ENCODE results near the gene CRYZ.

DNA sequence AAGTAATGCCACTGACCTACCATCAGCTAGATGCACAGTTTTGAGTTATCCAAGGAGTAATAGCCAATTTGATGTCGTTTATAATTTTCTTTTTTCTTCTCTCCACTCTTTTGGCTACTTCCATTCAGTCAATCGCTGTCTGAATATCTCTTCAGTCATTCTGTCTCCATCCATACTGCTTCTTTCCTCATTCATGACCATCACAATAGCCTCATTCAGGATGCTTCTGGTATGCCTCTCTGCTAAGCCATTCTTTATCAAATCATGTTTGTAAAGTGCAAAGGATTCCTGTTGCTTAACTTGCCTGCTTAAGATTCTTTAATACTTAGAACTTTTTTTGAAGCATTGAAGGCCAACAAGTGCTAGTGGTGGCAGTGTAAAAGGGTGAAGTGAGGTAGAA lies 20.3 kb upstream of the CRYZ start:
- TF ChIP-seq POLR2A (IDR thresholded peaks at IDR 0.05; ENCODE audit: extremely low read depth, insufficient read length): no peak
- TF ChIP-seq, protein P1, sequence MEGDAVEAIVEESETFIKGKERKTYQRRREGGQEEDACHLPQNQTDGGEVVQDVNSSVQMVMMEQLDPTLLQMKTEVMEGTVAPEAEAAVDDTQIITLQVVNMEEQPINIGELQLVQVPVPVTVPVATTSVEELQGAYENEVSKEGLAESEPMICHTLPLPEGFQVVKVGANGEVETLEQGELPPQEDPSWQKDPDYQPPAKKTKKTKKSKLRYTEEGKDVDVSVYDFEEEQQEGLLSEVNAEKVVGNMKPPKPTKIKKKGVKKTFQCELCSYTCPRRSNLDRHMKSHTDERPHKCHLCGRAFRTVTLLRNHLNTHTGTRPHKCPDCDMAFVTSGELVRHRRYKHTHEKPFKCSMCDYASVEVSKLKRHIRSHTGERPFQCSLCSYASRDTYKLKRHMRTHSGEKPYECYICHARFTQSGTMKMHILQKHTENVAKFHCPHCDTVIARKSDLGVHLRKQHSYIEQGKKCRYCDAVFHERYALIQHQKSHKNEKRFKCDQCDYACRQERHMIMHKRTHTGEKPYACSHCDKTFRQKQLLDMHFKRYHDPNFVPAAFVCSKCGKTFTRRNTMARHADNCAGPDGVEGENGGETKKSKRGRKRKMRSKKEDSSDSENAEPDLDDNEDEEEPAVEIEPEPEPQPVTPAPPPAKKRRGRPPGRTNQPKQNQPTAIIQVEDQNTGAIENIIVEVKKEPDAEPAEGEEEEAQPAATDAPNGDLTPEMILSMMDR (IDR thresholded peaks at IDR 0.05; ENCODE audit: low read depth, low read length): no peak
- TF ChIP-seq, protein P2, sequence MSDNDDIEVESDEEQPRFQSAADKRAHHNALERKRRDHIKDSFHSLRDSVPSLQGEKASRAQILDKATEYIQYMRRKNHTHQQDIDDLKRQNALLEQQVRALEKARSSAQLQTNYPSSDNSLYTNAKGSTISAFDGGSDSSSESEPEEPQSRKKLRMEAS (IDR thresholded peaks at IDR 0.05; ENCODE audit: low read depth, low read length): no peak
